Fibroblast of skin of left quadriceps (primary cell): ENCODE data around the gene TAS2R20.
A peak's percentile ranks its signal among the peaks of the same experiment; 100 is the strongest.

Experiments
- DNase-seq, 2 experiments: peaks; one replicate each; pipeline ENCODE4 v3.0.0-alpha.2; 2013; ENCODE audit warnings: low read depth in 2 of 2

TAS2R20 gene

DNA sequence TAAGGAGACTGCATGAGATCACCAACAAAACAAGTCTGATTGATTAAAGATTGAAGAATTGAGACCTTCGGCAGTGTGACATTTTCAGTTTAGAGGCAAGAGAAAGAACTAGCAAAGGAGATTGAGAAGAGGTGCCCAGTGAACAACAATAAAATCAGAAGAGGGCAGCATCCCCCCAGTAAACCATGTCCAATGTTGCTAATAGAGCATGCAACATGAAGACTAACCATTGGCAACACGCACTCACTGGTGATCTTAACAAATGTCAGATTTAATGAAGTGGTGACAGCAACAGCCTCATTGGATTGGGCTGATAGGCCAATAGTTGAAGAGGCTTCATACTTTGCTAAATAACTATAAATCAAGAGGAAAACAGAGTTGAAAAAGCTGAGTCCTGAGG lies 38.3 kb downstream of the TAS2R20 start:
- no peak for DNase-seq

DNA sequence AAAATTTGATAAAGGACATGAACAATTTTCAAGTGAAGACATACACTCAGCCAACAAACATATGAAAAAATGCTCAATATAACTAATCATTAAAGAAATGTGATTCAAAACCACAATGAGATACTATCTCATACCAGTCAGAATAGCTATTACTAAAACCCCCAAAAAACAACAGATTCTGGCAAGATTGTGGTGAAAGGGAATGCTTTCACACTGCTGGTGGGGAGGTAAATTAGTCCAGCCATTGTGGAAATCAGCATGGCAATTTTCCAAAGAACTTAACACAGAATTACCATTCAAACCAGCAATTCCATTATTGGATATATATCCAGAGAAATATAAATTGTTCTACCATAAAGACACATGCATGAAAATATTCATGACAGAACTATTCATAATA lies 40.4 kb downstream of the TAS2R20 start:
- DNase-seq = peak; percentile 48 to 59

DNA sequence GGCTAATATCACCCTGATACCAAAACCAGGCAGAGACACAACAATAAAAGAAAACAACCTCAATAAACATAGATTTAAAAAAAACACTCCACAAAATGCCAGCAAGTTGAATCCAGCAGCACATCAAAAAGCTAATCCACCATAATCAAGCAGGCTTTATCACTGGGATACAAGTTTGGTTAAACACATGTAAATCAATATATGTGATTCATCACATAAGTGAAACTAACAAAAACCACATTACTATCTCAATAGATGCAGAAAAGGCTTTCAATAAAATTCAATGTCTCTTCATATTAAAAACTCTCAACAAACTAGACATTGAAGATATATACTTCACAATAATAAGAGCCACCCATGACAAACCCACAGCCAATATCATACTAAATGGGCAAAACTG lies 42.0 kb downstream of the TAS2R20 start:
- no peak for DNase-seq

DNA sequence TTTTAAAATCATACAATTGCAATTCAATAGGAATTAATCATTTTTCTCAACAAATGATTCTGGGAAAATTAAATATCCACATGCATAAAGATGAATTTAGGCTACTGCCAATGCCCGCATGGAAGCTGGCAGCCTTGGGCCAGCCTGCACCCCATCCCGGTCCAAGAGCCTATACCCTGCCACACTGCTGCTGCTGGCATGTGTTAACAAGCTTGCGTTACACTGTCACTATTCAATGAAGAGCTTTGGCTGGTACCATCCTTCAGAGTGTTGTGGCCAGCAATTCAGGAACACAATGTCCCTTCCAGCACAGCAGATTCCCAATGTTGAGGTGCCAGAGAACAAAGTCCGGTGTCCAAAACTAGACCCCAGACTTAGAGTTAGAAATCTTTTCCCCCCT lies 45.5 kb downstream of the TAS2R20 start:
- no peak for DNase-seq
